T-helper 9 cell (primary cell): ENCODE data around the gene AUTS2.

ENCODE experiments used
- DNase-seq: peaks from one replicate; pipeline ENCODE4 v3.0.0-alpha.2; 2020

AUTS2 gene

DNA sequence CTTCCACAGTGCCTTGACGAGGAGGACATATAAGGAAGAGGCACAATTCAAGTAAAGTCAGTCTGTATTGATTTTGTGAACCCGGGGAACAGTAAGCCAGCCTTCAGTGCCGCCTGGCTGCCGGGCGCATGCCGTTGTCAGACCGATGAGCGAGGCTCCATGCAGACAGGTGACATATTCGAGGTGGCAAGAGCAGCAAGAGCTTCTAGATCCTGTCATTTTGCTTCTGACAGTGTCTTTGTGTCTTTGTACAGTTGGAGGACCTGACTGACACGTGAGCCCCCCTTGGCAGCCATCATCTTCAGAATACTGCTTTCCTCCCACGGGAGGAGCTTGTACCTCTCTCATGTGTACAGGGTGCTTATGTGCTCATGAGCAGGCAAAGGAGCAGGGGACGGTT lies 1146.2 kb downstream of the AUTS2 start:
- DNase-seq, result no peak

DNA sequence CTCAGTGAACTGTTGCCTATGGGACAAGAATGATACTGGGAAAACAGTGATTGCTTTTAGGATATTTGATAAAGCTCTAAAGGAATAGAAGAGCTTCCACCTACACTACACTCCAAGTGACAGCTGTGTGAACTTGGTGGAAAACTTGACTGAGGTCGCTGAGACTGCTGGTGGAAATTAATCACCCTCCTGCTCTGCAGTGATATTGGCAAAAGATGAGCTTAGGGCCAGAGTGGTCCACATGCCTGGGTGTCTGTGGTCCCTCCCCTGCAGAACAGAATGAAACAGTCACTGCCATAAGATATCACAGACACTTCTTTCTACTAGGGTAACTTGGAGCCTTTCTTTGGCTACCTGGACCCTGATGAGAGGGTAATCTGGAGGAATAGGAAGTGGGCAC lies 1151.6 kb downstream of the AUTS2 start:
- no peak for DNase-seq

DNA sequence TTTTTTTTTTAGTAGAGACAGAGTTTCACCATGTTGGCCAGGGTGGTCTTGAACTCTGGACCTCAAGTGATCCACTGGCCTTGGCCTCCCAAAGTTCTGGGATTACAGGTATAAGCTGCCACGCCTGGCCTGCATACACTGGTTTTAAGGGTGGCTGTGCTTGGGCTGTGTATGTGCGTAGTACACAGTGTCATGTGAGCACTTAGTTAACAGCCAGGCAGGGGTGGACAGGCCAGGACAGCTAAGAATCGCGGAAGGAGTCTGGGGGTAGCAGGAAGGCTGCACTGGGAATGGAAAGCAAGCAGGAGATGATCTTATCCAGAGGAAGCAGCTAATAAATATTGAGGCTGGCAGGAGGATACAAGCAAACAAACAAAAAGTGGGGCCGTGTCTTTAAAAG lies 1153.6 kb downstream of the AUTS2 start:
- no peak for DNase-seq

DNA sequence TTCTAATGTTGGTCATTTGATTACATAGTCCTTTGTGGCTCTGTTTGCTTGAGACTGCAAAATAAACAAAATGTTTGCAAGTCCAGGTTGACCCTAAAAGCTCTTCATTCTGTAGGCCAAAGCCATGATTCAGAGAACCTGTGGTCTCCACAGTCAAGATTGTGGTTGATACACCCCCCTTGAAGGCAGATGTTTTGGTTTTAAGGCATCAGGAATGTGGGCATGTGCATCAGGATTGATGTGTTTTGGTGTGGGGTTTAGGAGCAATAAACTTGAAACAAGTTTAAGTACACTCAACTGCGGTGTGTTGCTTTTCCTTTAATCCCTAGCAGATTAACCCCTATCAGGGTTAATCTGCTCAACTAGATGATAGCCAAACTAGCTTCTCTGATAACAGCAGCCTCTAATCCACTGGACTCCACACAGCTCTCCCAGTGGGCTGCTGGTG lies 1154.5 kb downstream of the AUTS2 start:
- no peak for DNase-seq

DNA sequence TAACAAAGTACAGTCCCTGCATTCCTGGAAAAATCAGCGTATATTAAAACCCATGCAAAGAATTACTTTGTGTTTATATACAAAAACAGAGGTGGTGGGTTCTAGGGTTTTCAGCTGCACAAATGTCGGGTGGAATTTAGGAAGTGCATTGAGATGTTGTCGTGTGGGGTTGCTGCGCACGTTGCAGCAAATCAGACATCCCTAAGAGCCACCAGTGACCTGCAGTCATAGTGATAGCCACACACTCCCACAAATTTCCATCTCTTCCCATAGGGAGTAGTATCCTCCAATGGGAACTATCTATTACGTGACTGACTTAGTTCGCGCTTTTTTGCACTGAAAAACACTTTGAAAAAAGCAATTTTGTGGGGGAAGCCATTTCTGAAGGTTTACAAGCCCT lies 1158.5 kb downstream of the AUTS2 start:
- no peak for DNase-seq

DNA sequence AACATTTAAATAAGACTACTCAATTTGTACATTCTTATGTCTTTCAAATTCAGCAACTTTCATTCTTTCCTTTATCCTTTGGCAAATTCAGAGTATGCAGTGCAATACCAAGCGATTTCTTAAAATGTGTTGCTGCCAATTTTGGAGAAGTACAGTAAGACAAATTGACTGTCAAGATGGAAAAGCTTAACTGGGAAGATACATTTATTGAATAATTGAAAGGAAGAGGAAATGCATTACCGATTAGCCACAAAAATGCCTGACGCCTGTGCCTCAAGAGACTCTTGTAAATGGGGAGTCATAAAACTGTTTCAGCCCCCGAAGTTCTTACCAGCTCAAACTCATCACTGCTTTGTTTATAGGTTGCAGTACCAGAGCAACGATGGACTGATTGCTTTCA lies 1160.4 kb downstream of the AUTS2 start:
- DNase-seq, result no peak

DNA sequence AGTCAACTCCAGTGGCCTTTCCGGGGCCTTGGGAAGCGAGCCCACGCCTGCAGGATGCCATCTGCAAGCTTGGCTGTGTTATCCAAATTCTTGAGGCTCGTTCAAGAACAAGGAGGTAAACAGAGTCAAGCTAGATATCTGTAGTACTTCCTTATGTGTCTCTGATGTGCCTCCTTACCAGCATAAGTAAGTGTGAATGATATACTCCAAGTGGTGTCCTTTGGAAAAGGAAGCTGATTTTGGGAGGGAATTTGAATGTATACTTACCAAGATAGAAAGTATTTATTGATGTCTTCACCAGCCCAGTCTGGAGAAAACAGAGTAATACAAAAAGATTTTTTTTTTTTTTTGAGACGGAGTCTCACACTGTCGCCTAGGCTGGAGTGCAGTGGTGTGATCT lies 1161.4 kb downstream of the AUTS2 start:
- DNase-seq, result no peak

DNA sequence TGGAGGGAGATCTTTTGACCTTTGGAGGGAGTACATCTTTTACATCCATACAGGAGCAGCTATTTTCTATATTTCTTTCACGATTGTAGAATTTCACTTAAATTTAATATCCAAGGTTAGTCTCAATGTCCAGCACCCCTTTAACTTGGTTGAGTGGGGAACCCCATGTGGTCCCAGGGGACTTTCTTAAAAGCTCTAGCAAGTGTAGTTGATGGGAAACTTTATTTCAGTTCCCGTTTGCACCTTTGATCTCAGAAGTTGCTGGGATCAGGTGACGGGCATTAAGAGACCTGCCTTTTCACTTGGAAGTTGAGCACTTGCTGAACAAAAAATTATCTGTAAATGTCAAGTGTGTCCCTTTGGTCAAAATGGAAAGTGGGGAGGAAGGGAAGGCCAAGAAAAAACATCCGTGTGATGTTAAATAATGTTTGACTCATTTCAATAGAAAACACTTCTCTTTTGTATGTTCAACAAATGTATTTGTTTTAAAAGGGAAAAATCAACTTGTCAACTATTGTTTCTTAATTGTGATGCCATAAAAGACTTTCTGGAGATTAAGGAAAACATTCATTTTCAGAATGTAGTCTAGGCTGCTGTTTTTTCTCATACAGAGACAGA lies 1163.5 kb downstream of the AUTS2 start:
- no peak for DNase-seq

DNA sequence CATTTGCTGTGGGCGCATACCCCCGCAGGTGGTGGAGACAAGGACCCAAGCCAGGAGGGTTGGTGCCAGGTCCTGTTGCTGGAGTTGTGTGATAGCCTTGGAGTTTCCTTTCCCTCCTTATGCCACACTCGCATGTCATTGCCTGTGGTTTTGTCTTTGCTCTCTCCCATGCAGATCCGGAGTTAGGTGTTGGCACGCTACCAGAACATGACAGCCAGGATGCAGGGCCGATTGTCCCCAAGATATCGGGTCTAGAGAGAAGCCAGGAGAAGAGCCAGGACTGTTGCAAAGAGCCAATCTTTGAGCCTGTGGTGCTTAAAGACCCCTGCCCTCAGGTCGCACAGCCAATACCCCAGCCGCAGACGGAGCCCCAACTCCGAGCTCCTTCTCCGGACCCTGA lies 1164.4 kb downstream of the AUTS2 start:
- DNase-seq, result no peak

DNA sequence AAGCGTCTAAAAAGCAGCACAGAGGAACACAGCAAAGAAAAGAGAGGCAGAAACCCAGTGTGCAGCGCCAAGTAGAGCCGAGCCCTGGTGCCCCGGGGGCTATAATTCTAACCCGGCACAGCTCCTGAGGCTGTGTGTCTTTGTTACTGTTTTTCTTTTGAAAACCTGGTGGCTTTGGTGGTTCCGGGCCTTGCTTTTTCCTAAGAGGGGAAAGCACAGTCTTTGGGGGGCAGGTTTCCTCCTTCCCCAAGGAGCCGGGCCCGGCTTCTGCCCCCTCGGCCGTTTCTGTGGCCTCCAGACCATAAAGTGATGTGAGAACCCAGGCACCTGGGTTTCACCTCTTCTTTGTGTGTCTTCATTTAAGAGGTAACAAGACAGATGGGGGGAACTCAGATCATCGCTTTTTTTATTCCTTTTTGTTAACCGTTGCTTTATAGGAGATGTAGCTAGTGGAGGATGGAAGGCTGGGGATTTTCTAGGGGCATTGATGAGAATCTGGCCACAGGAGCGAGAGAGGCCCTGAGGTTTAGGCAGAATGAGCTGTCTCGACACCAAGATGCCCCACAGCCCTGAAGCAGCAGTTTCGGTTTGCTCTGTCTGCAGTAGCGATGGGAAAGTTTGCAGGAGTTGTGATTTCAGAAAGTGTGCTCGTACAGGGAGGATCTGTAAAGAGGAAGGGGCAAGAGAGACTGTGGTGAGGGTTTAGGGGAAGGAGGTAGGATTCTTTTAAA lies 1165.9 kb downstream of the AUTS2 start:
- no peak for DNase-seq

DNA sequence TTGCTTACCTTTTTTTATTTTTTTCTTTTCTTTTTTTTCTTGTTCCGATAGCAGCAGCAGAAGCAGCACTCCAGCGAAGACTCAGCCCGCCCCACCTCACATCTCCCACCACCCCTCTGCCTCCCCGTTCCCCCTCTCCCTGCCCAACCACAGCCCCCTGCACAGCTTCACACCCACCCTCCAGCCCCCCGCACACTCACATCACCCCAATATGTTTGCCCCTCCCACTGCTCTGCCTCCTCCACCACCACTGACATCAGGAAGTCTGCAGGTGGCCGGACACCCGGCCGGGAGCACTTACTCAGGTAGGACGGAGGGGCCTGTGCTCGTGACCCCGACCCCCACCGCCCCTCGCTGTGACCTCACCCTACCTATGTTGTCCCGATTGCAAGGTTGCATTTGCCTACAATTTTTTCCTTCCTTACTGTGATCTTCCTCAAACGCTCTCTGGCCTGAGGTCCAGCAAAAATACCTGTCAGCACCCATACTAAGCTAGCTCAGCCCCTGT lies 1166.5 kb downstream of the AUTS2 start:
- no peak for DNase-seq

DNA sequence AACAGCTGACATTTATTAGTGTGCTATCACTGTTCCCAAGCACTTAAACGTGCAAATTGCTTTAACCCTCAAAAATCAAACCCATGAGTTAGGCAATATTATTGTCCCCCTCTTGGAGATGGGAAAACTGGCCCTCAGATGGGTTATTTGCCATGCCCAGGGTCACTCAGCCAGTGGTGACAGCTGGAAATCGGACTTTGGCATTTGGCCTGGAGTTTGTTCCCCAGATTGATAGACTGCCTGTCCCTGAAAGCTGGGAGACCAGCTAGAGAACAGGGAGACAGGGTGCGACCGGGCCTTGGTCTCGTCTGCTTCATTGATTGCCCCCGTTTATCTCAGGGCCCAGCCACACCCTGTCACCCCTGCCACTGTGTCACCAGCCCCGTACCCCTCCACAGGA lies 1167.4 kb downstream of the AUTS2 start:
- no peak for DNase-seq

DNA sequence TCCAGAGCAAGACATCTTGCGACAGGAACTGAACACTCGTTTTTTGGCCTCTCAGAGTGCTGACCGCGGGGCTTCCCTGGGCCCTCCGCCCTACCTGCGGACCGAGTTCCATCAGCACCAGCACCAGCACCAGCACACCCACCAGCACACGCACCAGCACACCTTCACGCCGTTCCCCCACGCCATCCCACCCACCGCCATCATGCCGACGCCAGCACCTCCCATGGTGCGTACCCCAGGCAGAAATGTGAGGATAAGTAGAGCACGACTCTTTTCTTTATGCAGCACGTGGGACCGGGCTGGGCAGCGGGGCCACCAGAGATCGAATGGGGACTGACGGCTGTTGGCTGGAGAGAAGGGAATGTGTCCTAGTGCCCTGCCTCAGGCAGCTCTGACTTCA lies 1167.8 kb downstream of the AUTS2 start:
- DNase-seq, result no peak

DNA sequence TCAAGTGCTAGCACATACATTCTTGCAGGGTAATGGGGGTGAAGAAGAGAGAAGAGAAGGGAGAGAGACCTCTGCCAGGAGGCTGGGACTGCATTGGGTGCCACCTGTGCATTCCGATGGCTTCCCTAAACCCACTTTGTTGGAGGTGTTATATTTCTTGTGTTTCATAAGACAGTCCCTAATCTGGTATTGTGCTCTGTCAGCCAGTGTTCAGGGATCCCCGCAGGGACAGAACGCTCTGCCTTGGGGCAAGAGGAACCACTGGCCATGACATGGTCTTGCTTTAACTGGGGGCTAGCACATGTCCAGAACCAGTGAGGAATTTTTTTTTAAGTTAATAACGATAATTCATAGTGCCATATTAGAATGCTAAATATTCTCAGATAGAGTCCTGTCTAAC lies 1168.4 kb downstream of the AUTS2 start:
- DNase-seq, result no peak

DNA sequence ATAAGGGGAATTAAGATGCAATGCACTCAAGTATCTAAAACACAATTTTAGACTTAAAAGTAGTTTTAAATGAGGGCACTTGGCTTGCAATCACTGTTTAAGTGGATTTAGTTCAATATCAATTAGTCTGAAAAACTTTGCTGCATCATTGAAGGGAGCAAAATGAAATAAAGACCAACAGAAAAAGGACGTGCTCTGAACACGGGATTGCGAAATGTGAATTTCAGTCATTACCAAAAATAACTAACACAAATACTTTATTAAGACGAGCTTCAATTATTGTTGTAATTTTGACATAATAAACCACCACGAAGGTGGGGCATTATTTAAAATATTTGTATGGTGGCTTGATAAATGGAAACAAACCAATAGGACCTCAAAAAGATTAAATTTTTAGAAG lies 1171.9 kb downstream of the AUTS2 start:
- DNase-seq, result no peak

DNA sequence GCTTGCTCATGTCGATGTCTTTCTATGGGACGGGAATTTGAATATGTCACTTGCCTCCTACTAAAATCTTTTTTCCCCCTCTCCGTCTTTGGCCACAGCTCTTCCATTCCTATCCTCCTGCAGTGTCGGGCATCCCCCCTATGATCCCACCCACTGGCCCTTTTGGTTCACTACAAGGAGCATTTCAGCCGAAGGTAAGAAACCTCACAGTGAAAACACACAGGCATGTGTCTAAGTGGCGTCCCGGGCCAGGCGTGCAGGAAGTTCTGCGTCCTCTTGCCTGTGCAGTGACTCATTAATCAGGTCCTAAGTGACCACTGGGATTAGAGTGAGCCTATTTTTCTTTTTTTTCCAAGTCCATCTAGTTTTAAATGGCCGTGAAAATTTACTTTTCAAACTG lies 1173.2 kb downstream of the AUTS2 start:
- no peak for DNase-seq

DNA sequence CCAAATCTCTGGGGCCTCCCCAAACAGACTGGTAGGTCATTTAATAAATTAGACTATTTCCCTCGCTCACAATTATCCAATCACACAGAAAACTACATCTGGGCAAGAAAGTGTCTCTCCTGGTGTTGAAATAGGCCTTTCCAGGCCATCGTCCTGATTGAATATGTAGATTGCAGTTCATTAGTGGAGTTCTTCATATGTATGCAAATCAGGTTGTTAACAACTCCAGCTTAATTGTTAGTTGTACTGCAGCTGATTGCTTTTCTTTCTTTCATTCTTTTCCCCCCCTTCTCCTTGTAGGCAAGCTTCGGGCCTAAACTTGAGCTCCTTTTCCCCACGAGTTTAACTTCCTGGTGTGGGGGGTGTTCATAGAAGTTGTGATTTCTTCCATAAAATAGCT lies 1174.6 kb downstream of the AUTS2 start:
- DNase-seq, result no peak

DNA sequence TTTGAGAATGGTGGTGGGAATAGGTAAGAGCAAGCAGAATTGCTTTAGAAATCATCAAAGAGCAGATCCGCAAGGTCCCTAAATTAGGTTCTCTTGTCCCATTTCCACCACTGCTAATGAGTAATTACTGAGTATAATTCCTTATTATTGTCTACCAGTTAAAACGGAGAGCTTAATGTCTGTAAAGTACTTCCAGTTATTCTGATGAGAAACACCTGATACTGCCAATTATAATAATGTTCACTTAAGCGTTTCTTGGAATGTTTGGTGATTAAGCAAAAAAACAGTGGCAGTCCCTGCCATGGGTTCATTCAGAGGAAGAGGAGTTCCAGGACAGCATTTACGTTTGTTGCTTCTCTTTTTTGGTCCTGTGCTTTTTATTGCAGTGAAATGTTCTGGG lies 1175.1 kb downstream of the AUTS2 start:
- DNase-seq, result no peak

DNA sequence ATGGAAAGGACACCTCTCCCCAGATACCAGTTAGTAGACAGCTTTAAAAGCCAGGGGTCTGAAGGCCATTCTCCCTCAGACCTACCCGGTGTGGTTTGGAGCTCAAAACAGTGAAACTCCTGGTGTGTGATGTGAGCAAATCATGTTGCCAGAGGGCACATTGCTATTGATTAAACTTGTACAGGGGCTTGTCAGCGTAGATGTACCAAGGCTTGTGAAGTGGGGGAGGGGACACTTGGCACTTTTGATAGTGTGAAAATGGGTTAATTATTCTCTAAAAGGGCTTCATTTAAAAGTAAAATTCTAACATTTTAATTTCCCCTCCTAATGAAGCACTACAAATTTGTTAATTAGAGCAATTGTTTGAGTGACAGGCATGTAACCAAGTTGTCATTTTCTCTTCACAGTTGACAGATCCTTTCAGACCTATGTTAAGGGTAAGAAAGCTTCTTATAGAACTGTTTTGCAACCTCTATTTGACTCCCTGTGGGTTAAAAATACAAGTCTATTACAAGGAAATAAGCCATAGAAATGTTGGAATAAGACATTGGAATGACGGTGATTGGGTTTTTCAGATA lies 1176.8 kb downstream of the AUTS2 start:
- DNase-seq, result no peak

DNA sequence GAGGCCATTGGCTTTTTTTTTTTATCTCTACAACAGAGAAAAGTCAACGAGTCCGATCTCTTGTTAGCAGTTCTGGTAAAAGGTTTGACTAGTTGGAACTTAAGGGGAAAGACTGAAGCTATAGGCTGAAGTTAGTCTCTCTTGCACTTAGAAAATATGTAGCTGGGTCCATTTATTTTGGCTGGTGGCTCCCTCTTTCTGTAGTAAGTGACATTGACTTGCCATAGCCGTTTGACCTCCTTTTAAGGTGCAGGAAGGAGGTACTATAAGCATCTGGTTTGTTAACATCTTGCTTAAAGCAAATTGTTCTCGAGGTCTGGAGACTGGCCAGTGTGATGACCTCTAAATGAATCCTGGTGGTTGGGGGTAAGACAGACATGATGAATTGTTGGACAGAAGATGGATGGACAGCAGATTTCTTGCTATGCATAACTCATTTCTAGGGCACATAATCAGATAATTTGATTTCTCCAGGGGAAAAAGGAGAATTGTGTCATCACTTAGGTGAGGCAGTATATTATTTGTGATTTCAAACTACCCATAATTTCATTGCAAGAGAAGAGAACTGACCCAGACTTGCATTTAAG lies 1177.4 kb downstream of the AUTS2 start:
- no peak for DNase-seq

DNA sequence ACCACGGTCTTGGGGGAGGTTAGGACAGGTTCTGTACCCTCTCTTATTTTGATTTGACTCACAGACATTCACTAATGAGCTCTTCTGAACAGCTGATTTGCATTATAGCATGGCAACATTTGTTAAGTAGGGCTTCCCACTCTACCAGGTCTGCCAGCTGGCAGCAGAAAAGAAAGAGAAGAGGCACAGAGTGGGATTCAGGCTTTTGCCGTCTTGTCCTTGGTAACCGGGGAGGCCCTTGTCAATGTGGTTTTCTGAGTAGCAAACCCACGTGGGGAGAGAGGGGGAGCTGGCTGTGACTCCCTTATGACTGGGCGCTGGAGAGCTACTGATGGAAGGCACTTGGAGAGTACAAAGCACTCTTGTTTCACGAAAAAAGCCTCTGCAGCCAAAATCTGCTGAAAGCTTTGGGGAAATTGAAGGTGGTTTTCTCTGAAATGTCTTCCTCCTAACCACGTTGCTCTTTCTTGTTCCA lies 1178.4 kb downstream of the AUTS2 start:
- DNase-seq, result no peak

DNA sequence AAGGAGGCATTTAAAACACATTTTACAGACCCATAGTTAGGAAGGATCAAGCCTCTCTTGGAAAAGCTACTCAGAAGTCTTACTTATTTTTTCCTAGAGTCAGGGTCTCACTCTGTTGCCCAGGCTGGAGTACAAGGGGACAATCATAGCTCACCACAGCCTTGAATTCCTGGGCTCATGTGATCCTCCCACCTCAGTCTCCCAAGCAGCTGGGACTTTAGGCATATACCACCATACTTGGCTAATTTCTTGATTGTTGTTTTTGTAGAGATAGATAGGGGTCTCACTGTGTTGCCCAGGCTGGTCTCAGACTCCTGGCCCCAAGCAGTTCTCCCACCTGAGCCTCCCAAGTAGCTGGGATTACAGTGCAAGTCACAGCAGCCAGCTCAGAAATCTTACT lies 1179.0 kb downstream of the AUTS2 start:
- DNase-seq, result no peak

DNA sequence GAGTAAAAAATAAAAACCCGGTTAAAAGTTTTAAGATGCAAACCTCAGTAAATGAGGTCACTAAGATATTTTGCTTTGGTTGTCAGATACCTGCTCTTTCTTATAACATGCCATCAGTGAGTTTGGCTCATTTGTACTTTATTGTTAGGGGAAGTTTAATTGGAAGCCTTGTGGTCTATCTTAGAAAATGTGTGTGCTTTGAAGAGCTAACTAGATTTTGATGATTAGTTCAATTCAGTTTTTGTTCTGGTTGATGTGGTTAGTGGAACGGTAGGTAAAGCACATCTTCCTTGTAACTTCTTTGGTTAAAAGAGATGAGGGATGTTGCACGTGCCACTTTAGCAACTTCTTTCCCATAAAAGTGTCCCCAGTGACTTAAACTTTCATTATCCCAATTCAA lies 1180.3 kb downstream of the AUTS2 start:
- DNase-seq, result no peak

DNA sequence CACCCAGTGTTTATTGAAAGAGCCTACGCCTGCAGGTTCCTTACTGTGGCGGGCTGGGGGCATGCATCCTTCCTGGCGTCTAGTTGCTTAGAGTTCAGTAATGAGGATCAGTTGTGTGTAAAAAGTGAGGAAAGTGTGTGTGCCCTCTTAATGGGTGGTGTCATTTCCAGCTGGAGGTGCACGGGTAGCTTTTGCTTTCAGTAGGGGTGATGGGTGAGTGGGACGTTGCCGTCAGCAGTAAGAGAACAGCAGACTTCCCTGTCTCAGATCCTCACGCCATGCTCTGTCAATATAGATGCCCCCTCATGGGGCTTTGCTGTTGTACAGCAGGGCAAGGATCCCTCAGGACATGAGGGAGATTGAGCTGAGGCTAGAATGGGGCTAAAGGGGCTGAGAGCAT lies 1181.0 kb downstream of the AUTS2 start:
- no peak for DNase-seq
